Liver (tissue), 9 donors: ENCODE results near the gene CMIP. TPM values are rescaled to one million over a fixed set of nuclear protein-coding genes. Genes with fewer than 3 reads are reported as not detected.
A peak's percentile ranks its signal among the peaks of the same experiment; 100 is the strongest.

ENCODE experiments used
- DNase-seq: peaks from one replicate; pipeline ENCODE4 v3.0.0-alpha.2; 2017; ENCODE audit warnings: low spot score
- H3K27ac ChIP-seq, 2 donors: one replicate each; pipeline ENCODE4 v1.7.0; 2013; ENCODE audit warnings: inconsistent platforms in 2 of 2, low read length in 2 of 2, control low read depth in 1 of 2, low read depth in 1 of 2, mild to moderate bottlenecking in 1 of 2
- H3K27me3 ChIP-seq, 4 donors: one replicate each; pipeline versions ENCODE4 v1.6.1 to v1.7.0; 2013; ENCODE audit warnings: low read length in 3 of 4, inconsistent platforms in 1 of 4, mild to moderate bottlenecking in 1 of 4, moderate library complexity in 1 of 4; ENCODE audit not compliant: control insufficient read depth in 4 of 4, insufficient read depth in 4 of 4
- H3K36me3 ChIP-seq, 4 donors: one replicate each; pipeline versions ENCODE4 v1.6.1 to v1.7.0; 2013; ENCODE audit warnings: low read length in 3 of 4, mild to moderate bottlenecking in 3 of 4, low read depth in 1 of 4, moderate library complexity in 1 of 4; ENCODE audit not compliant: control insufficient read depth in 4 of 4, insufficient read depth in 3 of 4
- H3K4me1 ChIP-seq, 4 donors: one replicate each; pipeline versions ENCODE4 v1.6.1 to v1.7.0; 2013; ENCODE audit warnings: low read length in 3 of 4, mild to moderate bottlenecking in 3 of 4, moderate library complexity in 1 of 4; ENCODE audit not compliant: control insufficient read depth in 4 of 4, insufficient read depth in 4 of 4
- H3K4me3 ChIP-seq, 3 donors: one replicate each; pipeline versions ENCODE4 v1.6.1 to v1.7.0; 2013; ENCODE audit warnings: low read length in 3 of 3, control low read depth in 1 of 3, low read depth in 1 of 3, mild to moderate bottlenecking in 1 of 3
- H3K9ac ChIP-seq, 2 donors: one replicate each; pipeline ENCODE4 v1.7.0; 2013; ENCODE audit warnings: low read length in 2 of 2, mild to moderate bottlenecking in 2 of 2, moderate library complexity in 2 of 2, control low read depth in 1 of 2, low read depth in 1 of 2
- H3K9me3 ChIP-seq, 4 donors: one replicate each; pipeline versions ENCODE4 v1.6.1 to v1.7.0; 2013; ENCODE audit warnings: low read length in 3 of 4; ENCODE audit not compliant: control insufficient read depth in 4 of 4
- ATF3 ChIP-seq: IDR thresholded peaks from 2 replicates; pipeline ENCODE4 v1.6.1; 2016; ENCODE audit warnings: antibody characterized with exemption
- CTCF ChIP-seq: fragments of 150-350 bp; IDR thresholded peaks from 2 replicates; pipeline ENCODE4 v1.5.1; 2017; ENCODE audit warnings: improper control_type of control experiment, low read depth, low read length; ENCODE audit not compliant: missing input control
- EGR1 ChIP-seq, 2 donors: IDR thresholded peaks; 2 replicates each; pipeline ENCODE4 v1.6.1; 2016 to 2018; ENCODE audit warnings: antibody characterized with exemption in 2 of 2, low read depth in 2 of 2
- FOXA1 ChIP-seq: IDR thresholded peaks from 2 replicates; pipeline ENCODE4 v1.6.1; 2016; ENCODE audit warnings: antibody characterized with exemption
- FOXA2 ChIP-seq: IDR thresholded peaks from 2 replicates; pipeline ENCODE4 v1.6.1; 2016; ENCODE audit warnings: antibody characterized with exemption
- GABPA ChIP-seq, 2 donors: IDR thresholded peaks in 1 of 2; conservative IDR thresholded peaks in 1 of 2; 2 replicates each; pipeline ENCODE4 v1.6.1; 2016; ENCODE audit warnings: antibody characterized with exemption in 2 of 2, mild to moderate bottlenecking in 1 of 2, moderate library complexity in 1 of 2
- HNF4A ChIP-seq, 2 donors: conservative IDR thresholded peaks; 2 replicates each; pipeline ENCODE4 v1.6.1; 2016; ENCODE audit warnings: antibody characterized with exemption in 2 of 2, mild to moderate bottlenecking in 2 of 2
- HNF4G ChIP-seq: IDR thresholded peaks from 2 replicates; pipeline ENCODE4 v1.6.1; 2016; ENCODE audit warnings: antibody characterized with exemption
- JUND ChIP-seq, 2 donors: IDR thresholded peaks; 2 replicates each; pipeline ENCODE4 v1.6.1; 2016; ENCODE audit warnings: antibody characterized with exemption in 2 of 2
- MAX ChIP-seq: IDR thresholded peaks from 2 replicates; pipeline ENCODE4 v1.6.1; 2016; ENCODE audit warnings: antibody characterized with exemption
- NR2F2 ChIP-seq: IDR thresholded peaks from 2 replicates; pipeline ENCODE4 v1.6.1; 2016; ENCODE audit warnings: antibody characterized with exemption
- RAD21 ChIP-seq, 2 donors: IDR thresholded peaks; 2 replicates each; pipeline ENCODE4 v1.6.1; 2016; ENCODE audit warnings: antibody characterized with exemption in 2 of 2, mild to moderate bottlenecking in 2 of 2
- REST ChIP-seq: IDR thresholded peaks from 2 replicates; pipeline ENCODE4 v1.6.1; 2016; ENCODE audit warnings: antibody characterized with exemption, mild to moderate bottlenecking
- RXRA ChIP-seq, 2 donors: IDR thresholded peaks; 2 replicates each; pipeline ENCODE4 v1.6.1; 2017 to 2018; ENCODE audit warnings: antibody characterized with exemption in 2 of 2, mild to moderate bottlenecking in 1 of 2
- SP1 ChIP-seq: IDR thresholded peaks from 2 replicates; pipeline ENCODE4 v1.6.1; 2018; ENCODE audit warnings: antibody characterized with exemption, mild to moderate bottlenecking
- TAF1 ChIP-seq: conservative IDR thresholded peaks from 2 replicates; pipeline ENCODE4 v1.6.1; 2016; ENCODE audit warnings: antibody characterized with exemption, mild to moderate bottlenecking
- YY1 ChIP-seq: IDR thresholded peaks from 2 replicates; pipeline ENCODE4 v1.6.1; 2016; ENCODE audit warnings: antibody characterized with exemption, mild to moderate bottlenecking
- ZBTB33 ChIP-seq: IDR thresholded peaks from 2 replicates; pipeline ENCODE4 v1.6.1; 2016; ENCODE audit warnings: antibody characterized with exemption
- WGBS: extraction: QIAGEN DNeasy Blood & Tissue Kit; methylation state at CpG from one replicate; pipeline ENCODE4 v1.1.7; 2013; 5-methylcytosine and 5-hydroxymethylcytosine counted together
- polyA plus RNA-seq, 2 donors: library from polyadenylated mRNA; stranded (reverse) in 1 of 2; unstranded in 1 of 2; fragments of 200-250 nt in 1 of 2; fragments of >200 nt in 1 of 2; fragmentation: Nextera tagmentation in 1 of 2; extraction: Ambion mirVana in 1 of 2; gene quantifications; one replicate each; pipeline versions ENCODE4 v1.2.1 to v1.2.3, GENCODE V29; 2013 to 2015
- total RNA-seq, 2 donors: library from RNA; depleted of rRNA; stranded (reverse); fragments of >200 nt; gene quantifications; one replicate each; pipeline ENCODE4 v1.2.3, GENCODE V29; 2014
- donor health status: healthy.
- donor health status: healthy.
- donor health status: healthy.
- donor health status: healthy.
- donor health status: healthy.

The CMIP gene
- total and polyA plus RNA-seq, 4 donors = 1.7 to 15.6 (median 10.1) TPM

GRCh38 chr16:81532491-81533174, 88.0 kb downstream of the CMIP start:
- no peaks in the 10 kb centered on the region for H3K27me3 ChIP-seq
- H3K9me3 ChIP-seq = no peaks in the 10 kb centered on the region
- no peak overlapping the region for H3K4me3 ChIP-seq
- no peak for DNase-seq
- H3K36me3 ChIP-seq = no peaks in the 10 kb centered on the region
- peak overlapping the region; percentile 17 to 35 for H3K27ac ChIP-seq
- peaks cover 9 to 41% (median 34%) of the 10 kb centered on the region in 4 donors for H3K4me1 ChIP-seq
- H3K9ac ChIP-seq = no peak overlapping the region
- TF ChIP-seq JUND (IDR thresholded peaks at IDR 0.05) (no peak), FOXA2 (no peak), YY1 (no peak), HNF4G (no peak), SP1 (peak; percentile 53), MAX (no peak), GABPA (IDR thresholded peaks at IDR 0.05 in 1 of 2, conservative IDR thresholded peaks at IDR 0.05 in 1 of 2) (no peak), EGR1 (IDR thresholded peaks at IDR 0.05; ENCODE audit: low read depth in 2 of 2) (no peak), RXRA (IDR thresholded peaks at IDR 0.05) (peak; percentile 58 to 70), ZBTB33 (no peak), TAF1 (no peak), CTCF (no peak), ATF3 (no peak), REST (no peak), HNF4A (conservative IDR thresholded peaks at IDR 0.05) (peak; percentile 65 to 71), NR2F2 (no peak), FOXA1 (no peak), RAD21 (IDR thresholded peaks at IDR 0.05) (peak in 1 of 2 donors; percentile 51)
- 64% methylated on average over 19 of the region's 19 CpGs for WGBS
